Neural progenitor cell (in vitro differentiated cells): Measurements from ENCODE around the gene LRIG3.

Experiments used
- CTCF ChIP-seq: fragments of 200-600 bp; sonication (generic); IDR thresholded peaks from 2 replicates; pipeline ENCODE4 v1.5.1; 2017; ENCODE audit warnings: antibody characterized with exemption, mild to moderate bottlenecking
- EZH2 ChIP-seq: fragments of 200-600 bp; sonication (generic); IDR thresholded peaks from 2 replicates; pipeline ENCODE4 v1.6.1; 2017; ENCODE audit warnings: antibody characterized with exemption, mild to moderate bottlenecking, moderate library complexity

- no peak for TF ChIP-seq CTCF
- TF ChIP-seq EZH2: no peak
Observed at GRCh38 chr12:58954002-58954401, 33.7 kb upstream of the LRIG3 start.
